DND-41 (cell line): ENCODE data around the gene TMEM94.
A peak's percentile ranks its signal among the peaks of the same experiment; 100 is the strongest.

Source experiments
- ATAC-seq: fragments of 200-7000 bp; cut with Tn5 transposase; 3 replicates; pipeline ENCODE4 v1.9.1; 2021; ENCODE audit warnings: low read depth; ENCODE audit not compliant: insufficient read depth
- DNase-seq: peaks from one replicate; pipeline ENCODE4 v3.0.0-alpha.2; 2020
- H2AFZ ChIP-seq: 2 replicates; pipeline ENCODE4 v1.6.0; 2012; ENCODE audit warnings: low read depth, low read length
- H3K27ac ChIP-seq: 2 replicates; pipeline ENCODE4 v1.5.1; 2012; ENCODE audit warnings: low read length, inconsistent platforms
- H3K27me3 ChIP-seq: fragments of 200-600 bp; sonication (generic); 2 replicates; pipeline ENCODE4 v1.6.0; 2012; ENCODE audit warnings: low read length, mild to moderate bottlenecking, inconsistent platforms; ENCODE audit not compliant: insufficient read depth, poor library complexity
- H3K36me3 ChIP-seq: 2 replicates; pipeline ENCODE4 v1.5.1; 2012; ENCODE audit warnings: low read length, inconsistent platforms; ENCODE audit not compliant: insufficient read depth
- H3K4me1 ChIP-seq: 2 replicates; pipeline ENCODE4 v1.5.1; 2012; ENCODE audit warnings: mild to moderate bottlenecking, low read length; ENCODE audit not compliant: insufficient read depth
- H3K4me2 ChIP-seq: 2 replicates; pipeline ENCODE4 v1.6.0; 2012; ENCODE audit warnings: mild to moderate bottlenecking, moderate library complexity, low read length, inconsistent platforms; ENCODE audit not compliant: insufficient read depth
- H3K4me3 ChIP-seq, 2 experiments: fragments of 200-600 bp in 1 of 2; shearing (Covaris generic) in 1 of 2; 2 replicates each; pipeline ENCODE4 v1.5.1; 2012 to 2016; ENCODE audit warnings: inconsistent platforms in 2 of 2, low read length in 2 of 2, mild to moderate bottlenecking in 2 of 2, low read depth in 1 of 2, moderate library complexity in 1 of 2
- H3K79me2 ChIP-seq: 2 replicates; pipeline ENCODE4 v1.6.0; 2012; ENCODE audit warnings: low read length, inconsistent platforms; ENCODE audit not compliant: insufficient read depth
- H3K9ac ChIP-seq: 2 replicates; pipeline ENCODE4 v1.6.0; 2012; ENCODE audit warnings: low read depth, mild to moderate bottlenecking, inconsistent platforms, low read length, moderate library complexity
- H3K9me3 ChIP-seq: 2 replicates; pipeline ENCODE4 v1.5.1; 2012; ENCODE audit warnings: low read length, moderate library complexity, mild to moderate bottlenecking, inconsistent platforms; ENCODE audit not compliant: insufficient read depth, severe bottlenecking
- H4K20me1 ChIP-seq: 2 replicates; pipeline ENCODE4 v1.6.0; 2012; ENCODE audit warnings: low read length; ENCODE audit not compliant: insufficient read depth
- CTCF ChIP-seq: IDR thresholded peaks from 2 replicates; pipeline ENCODE4 v1.5.1; 2012; ENCODE audit warnings: borderline replicate concordance, low read length, moderate library complexity, mild to moderate bottlenecking; ENCODE audit not compliant: poor library complexity, severe bottlenecking; ENCODE audit errors: extremely low read depth
- EZH2 ChIP-seq: IDR thresholded peaks from 3 replicates; pipeline ENCODE4 v1.6.1; 2012; ENCODE audit warnings: borderline replicate concordance, low read depth, mild to moderate bottlenecking, moderate library complexity, low read length, inconsistent platforms; ENCODE audit not compliant: severe bottlenecking

TMEM94 gene

GRCh38 chr17:75498039-75498725, 41.7 kb downstream of the TMEM94 start:
- no peaks in the 10 kb centered on the region for H3K79me2 ChIP-seq
- no peaks in the 10 kb centered on the region for H3K27me3 ChIP-seq
- peaks cover 85% of the 10 kb centered on the region for H3K36me3 ChIP-seq
- DNase-seq: no peak
- no peak for TF ChIP-seq CTCF
- no peak for TF ChIP-seq EZH2
- no peak overlapping the region for H3K27ac ChIP-seq
- no peaks in the 10 kb centered on the region for H3K9me3 ChIP-seq
- no peak overlapping the region for H2AFZ ChIP-seq
- ATAC-seq: no peak
- peaks cover 13% of the 10 kb centered on the region; the same call in 1 of the 2 replicates for H4K20me1 ChIP-seq
- H3K4me1 ChIP-seq: no peaks in the 10 kb centered on the region
- no peak overlapping the region for H3K4me2 ChIP-seq
- no peak overlapping the region for H3K4me3 ChIP-seq
- no peak overlapping the region for H3K9ac ChIP-seq

DNA sequence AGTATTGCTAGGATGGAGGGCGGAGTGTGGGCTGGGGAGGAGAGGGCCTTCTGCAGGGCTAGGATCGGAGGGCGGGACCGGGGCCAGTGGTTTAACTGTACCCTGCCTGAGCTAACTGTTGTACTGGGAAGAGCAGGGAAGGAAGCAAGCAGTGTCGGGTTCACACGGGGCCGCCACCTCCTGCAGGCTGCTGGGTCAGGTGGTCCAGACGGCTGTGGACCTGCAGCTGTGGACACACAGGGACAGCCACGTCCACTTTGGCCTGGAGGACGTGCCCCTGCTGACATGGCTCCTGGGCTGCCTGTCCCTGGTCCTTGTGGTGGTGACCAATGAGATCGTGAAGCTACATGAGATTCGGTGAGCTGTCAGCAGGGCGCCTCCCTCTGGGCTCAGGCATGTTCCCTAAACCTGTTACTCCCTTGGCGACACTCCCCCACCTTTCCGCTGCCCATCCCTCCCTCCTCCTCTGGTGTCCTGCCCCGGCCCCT, 42.3 kb downstream of the TMEM94 start:
- Histone ChIP-seq H3K9me3 (no peaks in the 10 kb centered on the region), H3K4me3 (no peak overlapping the region), H3K79me2 (no peaks in the 10 kb centered on the region), H3K36me3 (peaks cover 84% of the 10 kb centered on the region), H3K27ac (no peak overlapping the region), H2AFZ (no peak overlapping the region), H4K20me1 (peaks cover 15% of the 10 kb centered on the region; the same call in 1 of the 2 replicates), H3K27me3 (no peaks in the 10 kb centered on the region), H3K4me1 (no peaks in the 10 kb centered on the region), H3K9ac (no peak overlapping the region), H3K4me2 (no peak overlapping the region)
- DNase-seq (no peak), ATAC-seq (0 out of 3 replicates have a peak, but pooled peaks have one; percentile 18)
- no peak for TF ChIP-seq EZH2

DNA sequence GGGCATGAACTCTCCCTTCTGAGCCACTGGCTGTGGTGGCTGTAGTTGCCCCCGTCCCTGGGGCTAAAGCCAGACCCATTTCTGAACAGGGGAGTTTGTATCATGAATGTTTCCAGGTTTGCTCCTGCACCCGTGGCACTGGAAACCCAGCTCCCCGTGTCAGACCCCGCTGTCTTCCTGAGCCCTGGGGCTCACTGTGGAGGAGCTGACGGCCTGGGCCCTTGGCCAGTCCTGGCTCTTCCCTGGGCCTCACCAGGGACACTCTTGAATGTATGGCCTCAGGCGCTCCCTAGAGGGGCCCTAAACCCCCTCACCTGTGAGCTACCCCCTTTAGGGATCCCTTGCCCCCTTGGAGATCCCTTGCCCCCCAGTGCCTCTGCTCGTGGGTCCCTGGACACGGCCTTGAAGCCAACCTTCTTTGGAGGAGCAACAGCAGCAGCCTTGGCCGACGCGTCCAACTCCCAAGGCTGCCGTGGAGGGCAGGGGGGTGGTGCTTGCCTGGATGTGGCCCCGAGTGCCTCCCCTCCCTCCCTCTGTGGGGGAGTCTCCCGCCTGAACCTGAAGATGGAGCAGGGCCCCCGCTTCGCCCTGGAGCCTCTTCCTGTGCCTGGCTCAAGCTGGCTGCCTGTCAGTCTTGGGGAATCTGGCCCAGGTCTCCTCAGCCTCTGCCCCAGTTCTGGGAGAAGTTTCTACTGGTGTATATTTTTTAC, 43.0 kb downstream of the TMEM94 start:
- no peaks in the 10 kb centered on the region for H3K4me1 ChIP-seq
- no peak overlapping the region for H2AFZ ChIP-seq
- TF ChIP-seq EZH2 (no peak), CTCF (no peak)
- ATAC-seq (no peak), DNase-seq (no peak)
- no peak overlapping the region for H3K4me2 ChIP-seq
- no peaks in the 10 kb centered on the region for H3K9me3 ChIP-seq
- H3K27me3 ChIP-seq: no peaks in the 10 kb centered on the region
- H3K79me2 ChIP-seq: no peaks in the 10 kb centered on the region
- H3K4me3 ChIP-seq: no peak overlapping the region
- peaks cover 15% of the 10 kb centered on the region; the same call in 1 of the 2 replicates for H4K20me1 ChIP-seq
- no peak overlapping the region for H3K9ac ChIP-seq
- H3K27ac ChIP-seq: no peak overlapping the region
- peaks cover 82% of the 10 kb centered on the region for H3K36me3 ChIP-seq
